BE2C (cell line): ENCODE data around the gene CHCHD6.

Source experiments
- DNase-seq: peaks from one replicate; pipeline ENCODE4 v3.0.0-alpha.2; 2020
- H3K27me3 ChIP-seq: fragments of 250-450 bp; sonication (Bioruptor Pico); 2 replicates; pipeline ENCODE4 v1.5.1; 2020; ENCODE audit warnings: mild to moderate bottlenecking
- H3K36me3 ChIP-seq: fragments of 250-450 bp; sonication (Bioruptor Pico); 2 replicates; pipeline ENCODE4 v1.5.1; 2020; ENCODE audit warnings: mild to moderate bottlenecking
- H3K4me1 ChIP-seq: fragments of 250-450 bp; sonication (Bioruptor Pico); 2 replicates; pipeline ENCODE4 v1.5.1; 2020
- H3K4me3 ChIP-seq: 2 replicates; pipeline ENCODE4 v1.5.1; 2011; ENCODE audit warnings: low read depth, low read length
- H3K9me3 ChIP-seq: fragments of 250-450 bp; sonication (Bioruptor Pico); 2 replicates; pipeline ENCODE4 v1.5.1; 2020
- TF ChIP-seq, protein P1 (sequence below): IDR thresholded peaks from 2 replicates; pipeline ENCODE4 v1.5.1; 2012; ENCODE audit warnings: mild to moderate bottlenecking, low read depth, low read length

Gene CHCHD6

DNA sequence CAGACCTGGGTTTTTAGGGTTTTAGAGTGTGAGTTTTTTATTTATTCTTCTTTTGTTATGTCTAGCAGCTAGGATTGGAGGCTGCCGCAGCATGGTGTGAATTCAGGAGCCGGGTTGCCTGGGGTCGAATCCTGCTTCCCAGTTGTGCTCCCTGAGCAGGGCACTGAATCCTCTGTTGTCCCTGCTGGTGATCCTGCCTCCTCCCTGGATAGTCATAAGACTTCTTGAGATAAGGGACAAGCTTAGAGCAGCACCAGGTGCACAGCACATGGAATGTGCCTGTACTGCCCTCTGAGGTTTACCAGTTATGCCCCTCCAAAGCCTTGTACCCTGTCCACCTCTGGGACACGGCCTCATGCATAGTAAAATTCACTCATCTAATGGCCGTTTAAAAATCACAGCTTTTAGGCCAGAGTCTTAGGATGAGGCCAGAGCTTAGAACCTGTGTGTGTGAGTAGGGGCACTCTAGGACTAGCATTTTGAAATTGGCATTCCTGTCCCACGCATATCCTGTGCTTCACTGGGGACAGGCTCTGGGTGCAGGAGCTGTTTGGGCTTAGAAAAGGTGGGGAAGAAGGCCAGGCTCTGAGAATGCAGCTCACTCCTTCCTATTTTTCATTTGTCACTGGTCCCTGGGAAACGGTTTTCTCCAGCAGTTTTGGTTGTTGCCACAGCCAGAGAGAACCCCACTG is 47.7 kb downstream of the CHCHD6 start:
- Histone ChIP-seq H3K4me1 (peaks cover 15% of the 10 kb centered on the region), H3K36me3 (peaks cover 2% of the 10 kb centered on the region; the same call in 1 of the 2 replicates), H3K4me3 (no peak overlapping the region), H3K9me3 (no peaks in the 10 kb centered on the region), H3K27me3 (no peaks in the 10 kb centered on the region)
- DNase-seq = no peak
- TF ChIP-seq, protein P1, sequence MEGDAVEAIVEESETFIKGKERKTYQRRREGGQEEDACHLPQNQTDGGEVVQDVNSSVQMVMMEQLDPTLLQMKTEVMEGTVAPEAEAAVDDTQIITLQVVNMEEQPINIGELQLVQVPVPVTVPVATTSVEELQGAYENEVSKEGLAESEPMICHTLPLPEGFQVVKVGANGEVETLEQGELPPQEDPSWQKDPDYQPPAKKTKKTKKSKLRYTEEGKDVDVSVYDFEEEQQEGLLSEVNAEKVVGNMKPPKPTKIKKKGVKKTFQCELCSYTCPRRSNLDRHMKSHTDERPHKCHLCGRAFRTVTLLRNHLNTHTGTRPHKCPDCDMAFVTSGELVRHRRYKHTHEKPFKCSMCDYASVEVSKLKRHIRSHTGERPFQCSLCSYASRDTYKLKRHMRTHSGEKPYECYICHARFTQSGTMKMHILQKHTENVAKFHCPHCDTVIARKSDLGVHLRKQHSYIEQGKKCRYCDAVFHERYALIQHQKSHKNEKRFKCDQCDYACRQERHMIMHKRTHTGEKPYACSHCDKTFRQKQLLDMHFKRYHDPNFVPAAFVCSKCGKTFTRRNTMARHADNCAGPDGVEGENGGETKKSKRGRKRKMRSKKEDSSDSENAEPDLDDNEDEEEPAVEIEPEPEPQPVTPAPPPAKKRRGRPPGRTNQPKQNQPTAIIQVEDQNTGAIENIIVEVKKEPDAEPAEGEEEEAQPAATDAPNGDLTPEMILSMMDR = no peak

DNA sequence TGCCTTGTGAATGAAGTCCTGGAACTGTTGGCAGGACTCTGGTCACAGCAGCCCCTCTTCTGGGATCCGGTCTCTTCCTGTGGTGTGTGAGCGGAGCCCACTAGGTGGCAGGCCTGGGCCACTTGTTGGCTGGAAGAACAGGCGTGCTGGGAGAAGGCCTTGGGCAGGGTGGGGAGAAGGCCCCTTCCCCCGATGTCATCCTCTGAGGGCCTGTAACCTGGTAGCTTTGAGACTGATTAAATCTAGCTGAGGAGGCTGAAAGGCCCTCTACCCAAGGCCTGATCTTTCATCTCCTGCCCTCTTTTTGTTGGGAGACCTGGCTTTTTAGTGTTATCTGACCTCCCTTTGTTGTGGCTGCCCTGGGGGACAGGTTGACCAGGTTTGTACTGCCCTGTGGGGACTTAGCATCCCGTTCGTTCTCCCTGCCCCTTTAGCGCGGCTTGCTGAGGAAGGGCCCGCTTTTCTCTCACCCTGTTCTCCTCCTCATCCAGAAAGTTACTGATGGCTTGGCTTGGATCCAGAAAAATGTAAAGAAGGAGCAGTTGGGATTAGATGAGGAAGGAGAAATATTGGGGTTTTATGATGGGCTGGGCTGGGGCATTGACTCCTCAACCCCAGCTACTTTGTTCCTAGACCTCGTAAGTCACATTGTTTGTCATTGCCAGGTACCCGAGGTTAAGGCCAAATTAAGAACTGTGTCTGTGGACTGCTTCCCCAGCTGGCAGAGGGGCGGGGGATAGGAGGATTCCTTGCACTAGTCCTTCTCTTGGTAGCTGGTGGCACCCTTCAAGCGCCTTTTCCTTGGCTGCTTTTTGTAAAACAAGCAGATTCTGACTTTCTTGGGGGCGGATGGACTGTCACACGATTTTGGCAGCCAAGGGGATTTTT is 48.5 kb downstream of the CHCHD6 start:
- Histone ChIP-seq H3K9me3 (no peaks in the 10 kb centered on the region), H3K4me3 (no peak overlapping the region), H3K27me3 (no peaks in the 10 kb centered on the region), H3K36me3 (no peaks in the 10 kb centered on the region; the same call in 1 of the 2 replicates), H3K4me1 (peaks cover 14% of the 10 kb centered on the region)
- peak; percentile 90 for DNase-seq
- TF ChIP-seq, protein P1 = peak; percentile 98

DNA sequence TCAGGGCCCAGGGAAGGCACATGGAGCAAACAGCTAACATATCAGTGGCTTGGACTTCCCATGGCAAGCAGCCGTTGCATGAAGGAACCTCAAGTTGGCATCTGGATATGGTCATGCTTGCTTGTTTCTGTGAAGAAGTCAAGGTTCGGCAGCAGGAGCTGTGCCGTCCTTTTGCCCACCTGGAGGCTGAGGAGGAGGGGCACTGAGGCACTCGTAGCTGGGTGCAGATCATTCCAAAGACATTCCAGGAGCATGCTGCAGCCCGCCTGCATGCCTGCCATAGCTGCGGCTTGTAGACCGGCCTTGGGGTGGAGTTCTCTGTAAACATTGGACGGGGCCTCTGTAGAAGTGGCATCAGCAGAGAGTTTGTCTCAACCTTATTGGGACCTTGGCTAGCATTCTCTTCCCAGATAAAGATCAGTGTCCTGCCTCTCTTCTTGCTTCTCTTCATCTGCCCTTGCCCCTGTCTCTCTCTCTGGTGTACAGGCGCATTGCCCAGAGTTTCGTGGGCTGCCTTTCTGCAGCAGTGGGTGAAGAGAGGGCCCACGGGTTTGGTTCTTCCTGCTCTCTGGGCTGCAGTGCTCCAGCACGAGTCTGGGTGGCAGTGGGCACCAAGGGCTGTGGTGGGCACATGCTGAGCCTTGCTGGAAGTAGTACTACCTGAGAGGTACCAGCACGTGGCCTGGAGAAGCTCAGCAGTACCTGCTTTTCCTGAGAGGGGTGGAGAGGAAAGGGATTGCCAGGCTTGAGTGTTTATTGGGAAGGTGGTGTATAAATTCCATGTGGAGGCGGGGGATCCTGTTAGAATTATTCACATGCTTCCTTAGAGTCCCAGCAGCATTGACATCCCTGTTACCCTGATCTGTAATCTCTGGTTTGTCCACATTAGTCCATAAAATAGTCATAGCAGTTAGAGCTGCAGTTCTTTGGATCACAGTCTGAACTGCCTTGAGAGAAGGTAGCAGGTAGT is 49.4 kb downstream of the CHCHD6 start:
- Histone ChIP-seq H3K4me1 (peaks cover 19% of the 10 kb centered on the region), H3K4me3 (no peak overlapping the region), H3K36me3 (no peaks in the 10 kb centered on the region; the same call in 1 of the 2 replicates), H3K27me3 (no peaks in the 10 kb centered on the region), H3K9me3 (no peaks in the 10 kb centered on the region)
- TF ChIP-seq, protein P1 = no peak
- no peak for DNase-seq

DNA sequence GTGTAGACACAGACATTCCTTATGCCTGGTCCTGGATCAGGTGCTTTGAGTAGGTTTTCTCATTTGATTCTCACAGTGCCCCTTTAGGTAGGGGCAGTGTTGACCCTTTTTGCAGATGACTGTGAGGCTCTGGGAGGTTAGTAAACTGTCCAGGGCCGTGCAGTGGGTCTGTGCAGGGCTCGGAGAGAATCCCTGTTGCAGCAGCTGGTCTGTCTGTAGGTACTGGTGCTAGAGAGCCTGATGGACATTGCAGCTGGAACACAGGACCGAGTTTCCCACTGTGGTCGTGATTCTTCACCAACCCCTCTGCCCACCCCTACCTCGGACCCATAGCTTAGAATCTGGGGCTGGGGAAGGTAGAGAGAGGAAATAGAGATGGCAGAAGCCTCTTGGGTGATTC is 51.8 kb downstream of the CHCHD6 start:
- no peak for DNase-seq
- no peaks in the 10 kb centered on the region for H3K27me3 ChIP-seq
- peaks cover 21% of the 10 kb centered on the region for H3K4me1 ChIP-seq
- H3K4me3 ChIP-seq = no peak overlapping the region
- TF ChIP-seq, protein P1 = no peak
- H3K9me3 ChIP-seq = no peaks in the 10 kb centered on the region
- H3K36me3 ChIP-seq = no peaks in the 10 kb centered on the region; the same call in 1 of the 2 replicates

DNA sequence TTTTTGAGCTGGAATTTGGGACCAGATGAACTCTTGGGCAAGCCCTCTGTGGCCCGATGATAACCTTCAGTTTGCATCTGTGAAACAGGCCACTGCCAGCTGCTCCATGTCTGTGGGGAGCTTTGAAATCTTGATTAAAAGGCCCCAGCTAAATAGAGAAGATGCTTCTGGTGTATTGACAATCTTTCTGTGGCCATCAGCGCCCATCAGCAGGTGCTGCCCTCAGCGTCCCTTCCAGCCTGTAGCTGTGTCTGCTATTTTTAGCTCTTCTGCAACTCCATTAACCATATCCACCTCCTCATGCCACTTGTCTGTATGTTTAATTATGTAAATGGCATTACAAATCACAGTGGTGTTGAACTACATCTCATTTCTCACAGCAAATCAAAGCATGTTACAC is 54.0 kb downstream of the CHCHD6 start:
- TF ChIP-seq, protein P1 = no peak

More for the DNA sequence above, 54.0 kb downstream of the CHCHD6 start:
- Histone ChIP-seq H3K36me3 (no peaks in the 10 kb centered on the region; the same call in 1 of the 2 replicates), H3K4me3 (no peak overlapping the region), H3K9me3 (no peaks in the 10 kb centered on the region), H3K4me1 (peaks cover 12% of the 10 kb centered on the region), H3K27me3 (no peaks in the 10 kb centered on the region)
- peak; percentile 33 for DNase-seq
